ENCODE results near the gene LPCAT1.

DNA sequence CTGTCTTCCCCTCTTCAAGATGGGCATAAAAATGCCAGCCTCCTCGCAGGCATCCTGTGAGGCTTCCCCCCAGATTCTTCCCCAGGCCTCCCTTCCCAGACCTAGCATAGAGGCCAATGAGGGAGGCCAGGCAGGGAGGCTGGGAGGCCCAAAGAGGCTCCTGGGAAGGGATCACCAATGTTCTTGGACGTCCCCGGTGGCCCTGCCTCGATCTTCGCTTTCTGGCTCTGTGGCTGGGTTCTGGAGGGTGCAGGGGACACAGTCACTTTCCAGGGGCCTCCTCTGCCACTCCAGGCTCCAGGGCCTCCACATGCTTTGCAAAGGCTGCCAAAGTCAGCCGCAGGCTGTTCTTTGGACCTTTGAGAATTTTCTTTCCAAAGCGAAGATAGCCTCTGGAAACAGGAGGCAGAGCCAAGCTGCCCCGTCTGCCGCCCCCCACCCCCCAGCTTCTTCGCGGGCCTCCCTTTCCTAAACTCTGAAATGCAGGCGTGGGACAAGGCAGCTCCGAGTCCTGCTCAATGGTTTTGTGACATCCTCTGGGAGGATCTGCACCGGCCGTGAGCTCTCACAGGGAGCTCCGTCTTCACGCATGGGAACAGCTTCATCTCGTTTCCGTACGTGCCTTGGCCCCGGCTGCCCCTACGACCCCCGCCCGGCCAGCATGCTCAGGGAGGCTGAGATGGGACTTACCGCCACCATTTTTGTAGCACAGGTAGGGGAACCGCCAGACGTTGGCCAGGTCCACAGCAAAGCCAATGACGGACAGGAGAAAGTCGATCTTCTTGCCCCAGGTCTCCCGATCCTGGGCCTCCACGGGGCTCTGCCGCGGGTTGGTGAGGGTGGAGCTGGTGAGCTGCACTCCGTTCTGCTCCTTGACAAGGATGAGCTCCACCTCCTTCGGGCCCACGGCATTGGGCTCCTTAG lies 81.3 kb downstream of the LPCAT1 start:
- TF ChIP-seq, protein P1, sequence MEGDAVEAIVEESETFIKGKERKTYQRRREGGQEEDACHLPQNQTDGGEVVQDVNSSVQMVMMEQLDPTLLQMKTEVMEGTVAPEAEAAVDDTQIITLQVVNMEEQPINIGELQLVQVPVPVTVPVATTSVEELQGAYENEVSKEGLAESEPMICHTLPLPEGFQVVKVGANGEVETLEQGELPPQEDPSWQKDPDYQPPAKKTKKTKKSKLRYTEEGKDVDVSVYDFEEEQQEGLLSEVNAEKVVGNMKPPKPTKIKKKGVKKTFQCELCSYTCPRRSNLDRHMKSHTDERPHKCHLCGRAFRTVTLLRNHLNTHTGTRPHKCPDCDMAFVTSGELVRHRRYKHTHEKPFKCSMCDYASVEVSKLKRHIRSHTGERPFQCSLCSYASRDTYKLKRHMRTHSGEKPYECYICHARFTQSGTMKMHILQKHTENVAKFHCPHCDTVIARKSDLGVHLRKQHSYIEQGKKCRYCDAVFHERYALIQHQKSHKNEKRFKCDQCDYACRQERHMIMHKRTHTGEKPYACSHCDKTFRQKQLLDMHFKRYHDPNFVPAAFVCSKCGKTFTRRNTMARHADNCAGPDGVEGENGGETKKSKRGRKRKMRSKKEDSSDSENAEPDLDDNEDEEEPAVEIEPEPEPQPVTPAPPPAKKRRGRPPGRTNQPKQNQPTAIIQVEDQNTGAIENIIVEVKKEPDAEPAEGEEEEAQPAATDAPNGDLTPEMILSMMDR (conservative IDR thresholded peaks at IDR 0.05; ENCODE audit: low read length): no peak
- TF ChIP-seq EZH2phosphoT487 (IDR thresholded peaks at IDR 0.05; ENCODE audit: borderline replicate concordance): no peak

Measured in Loucy (cell line).